Activated naive CD4-positive, alpha-beta T cell treated with anti-CD3 and anti-CD28 coated beads, Interleukin-2, amount 50 U/mL, for 72 hours (primary cell): ENCODE results near the gene MMD. TPM values are rescaled to one million over a fixed set of nuclear protein-coding genes. Genes with fewer than 3 reads are reported as not detected.
"Not testable (repeated sequence)": the region's sequence is repeated elsewhere in the genome, so short reads cannot be mapped to it uniquely, and the experiment has no call there.

Experiments used
- ATAC-seq, 2 donors: fragments of 150-1000 bp; cut with Tn5 transposase; 2 replicates each; pipeline ENCODE4 v1.10.0; 2021; ENCODE audit warnings: mild to moderate bottlenecking in 2 of 2, moderate library complexity in 2 of 2
- DNase-seq, 2 donors: peaks; one replicate each; pipeline ENCODE4 v3.0.0; 2021 to 2022; ENCODE audit warnings: low spot score in 2 of 2
- H3K27ac Mint-ChIP-seq, 2 donors: one replicate each; pipeline ENCODE4 v1.8.0; 2022; ENCODE audit warnings: mild to moderate bottlenecking in 2 of 2, mixed read lengths in 2 of 2
- H3K36me3 Mint-ChIP-seq, 2 donors: one replicate each; pipeline ENCODE4 v1.8.0; 2022; ENCODE audit warnings: mixed read lengths in 2 of 2
- H3K9me3 Mint-ChIP-seq, 2 donors: one replicate each; pipeline ENCODE4 v1.8.0; 2022; ENCODE audit warnings: mixed read lengths in 2 of 2
- total RNA-seq, 2 donors: library from RNA; stranded (reverse); gene quantifications; one replicate each; pipeline ENCODE4 v1.2.3, GENCODE V29; 2022

MMD gene
- total RNA-seq, 2 donors from 2014 or later = 15.7 to 23.7 TPM

DNA sequence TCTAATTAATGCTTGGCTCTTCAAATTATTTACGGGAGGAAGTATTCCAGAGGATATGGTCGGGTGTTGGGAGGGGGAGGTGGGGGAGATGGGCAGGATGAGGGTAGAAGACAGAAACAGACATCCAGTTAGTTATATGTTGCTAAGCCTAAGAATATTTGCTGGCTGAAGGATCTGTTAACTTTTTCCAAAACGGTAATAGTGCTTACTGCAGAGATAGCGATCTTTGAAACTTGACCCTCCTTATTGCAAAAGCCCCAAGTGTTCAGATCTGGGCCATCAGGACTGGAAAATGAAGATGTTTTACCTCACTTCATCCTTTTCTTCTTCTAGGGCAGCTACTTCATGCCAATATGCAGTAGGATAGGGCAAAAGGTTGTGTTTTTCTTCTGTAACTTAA lies 27.0 kb upstream of the MMD start:
- Mint-ChIP-seq H3K9me3 (no peaks in the 10 kb centered on the region), H3K36me3 (no peaks in the 10 kb centered on the region), H3K27ac (no peak overlapping the region)
- no peak for ATAC-seq
- DNase-seq = no peak

DNA sequence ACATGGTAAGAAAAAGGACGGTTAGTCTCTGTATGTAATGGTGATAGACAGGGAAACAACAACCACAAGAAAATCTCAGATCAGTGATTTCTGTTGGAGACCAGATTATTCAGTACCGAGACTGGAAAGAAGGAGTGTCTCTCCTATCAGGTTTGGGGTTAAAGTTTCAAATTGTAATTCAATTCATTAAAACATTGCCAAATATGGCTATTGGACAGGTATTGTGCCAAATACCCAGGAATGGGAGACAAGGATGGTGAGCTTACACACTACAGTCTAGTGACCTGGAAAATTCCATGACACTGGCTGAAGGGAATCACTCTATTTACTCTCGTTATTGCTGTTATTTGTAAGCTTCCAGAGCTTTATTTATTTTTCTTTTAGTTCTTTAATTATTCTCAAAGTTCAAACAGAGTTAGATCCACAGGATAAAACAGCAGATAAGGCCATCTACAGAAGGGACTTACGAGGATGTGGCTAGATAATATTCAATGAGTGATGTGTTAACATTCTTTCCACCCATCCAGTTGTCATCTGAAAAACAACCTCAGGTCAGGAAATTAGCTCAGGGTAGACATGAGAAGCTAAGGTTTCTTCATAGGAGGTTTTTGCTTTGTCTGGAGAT lies 25.1 kb upstream of the MMD start:
- no peak for DNase-seq
- Mint-ChIP-seq H3K9me3 (no peaks in the 10 kb centered on the region), H3K36me3 (no peaks in the 10 kb centered on the region), H3K27ac (no peak overlapping the region)
- ATAC-seq = no peak

DNA sequence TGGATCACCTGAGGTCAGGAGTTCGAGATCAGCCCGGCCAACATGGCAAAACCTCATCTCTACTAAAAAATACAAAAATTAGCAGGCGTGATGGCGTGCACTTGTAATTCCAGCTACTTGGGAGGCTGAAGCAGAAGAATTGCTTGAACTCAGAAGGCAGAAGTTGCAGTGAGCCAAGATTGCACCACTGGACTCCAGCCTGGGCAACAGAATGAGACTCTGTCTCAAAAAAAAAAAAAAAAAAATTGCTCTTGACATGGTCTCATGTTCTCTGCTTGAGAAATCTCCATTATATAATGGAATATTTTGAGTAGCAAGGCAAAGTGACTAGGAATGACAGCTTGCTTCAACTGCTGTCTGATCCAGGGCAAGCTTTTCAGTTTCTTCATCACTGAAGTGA lies 24.4 kb upstream of the MMD start:
- ATAC-seq, H3K27ac Mint-ChIP-seq, H3K36me3 Mint-ChIP-seq, DNase-seq, H3K9me3 Mint-ChIP-seq: not testable (repeated sequence)

DNA sequence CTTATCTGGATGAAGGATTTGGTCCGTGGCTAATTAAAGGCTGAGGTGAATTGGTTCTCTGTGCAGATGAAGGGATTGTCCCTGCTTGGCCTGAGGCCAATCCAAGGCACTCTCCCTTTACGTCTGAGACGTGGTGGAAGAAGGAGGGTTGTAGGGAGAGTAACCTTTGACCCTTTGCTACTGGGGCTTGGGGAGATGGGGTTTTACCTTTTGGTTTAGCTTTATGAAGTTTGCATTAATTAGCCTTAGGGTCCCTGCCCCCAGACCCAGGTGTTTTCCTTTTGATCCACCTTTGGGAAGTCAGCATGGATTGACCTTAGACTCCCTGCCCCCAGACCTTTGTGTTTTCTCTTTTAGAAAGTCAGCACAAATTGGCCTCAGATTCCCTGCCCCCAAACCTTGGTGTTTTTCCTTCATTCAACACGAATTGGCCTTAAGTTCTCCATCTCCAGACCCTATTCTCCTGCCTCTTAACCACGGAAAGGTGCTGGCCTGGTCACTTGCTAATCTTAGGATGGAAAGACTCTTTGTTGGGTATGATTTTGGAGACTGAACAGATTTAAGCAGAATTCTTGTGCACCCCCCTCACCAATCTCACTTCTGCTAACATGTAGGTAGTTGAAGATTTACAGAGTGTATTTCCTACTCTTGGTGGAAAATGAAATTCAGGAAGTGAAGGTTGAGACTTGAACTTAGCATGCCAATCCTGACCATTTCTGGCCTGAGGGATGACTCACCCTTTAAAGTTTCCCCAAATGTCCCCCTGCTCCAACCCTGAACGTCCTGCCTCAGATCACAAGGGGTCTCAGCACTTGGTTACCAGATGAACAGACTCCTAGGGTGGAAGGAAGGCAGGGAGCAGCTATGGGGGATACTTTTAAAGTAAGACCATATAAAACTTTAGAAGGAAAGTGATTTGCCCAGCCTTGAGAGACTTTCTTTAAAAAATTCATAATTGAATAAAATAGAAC lies 23.1 kb upstream of the MMD start:
- no peaks in the 10 kb centered on the region for H3K36me3 Mint-ChIP-seq
- no peaks in the 10 kb centered on the region for H3K9me3 Mint-ChIP-seq
- ATAC-seq (no peak), DNase-seq (no peak)
- H3K27ac Mint-ChIP-seq = no peak overlapping the region

- no peaks in the 10 kb centered on the region for H3K9me3 Mint-ChIP-seq
- no peak overlapping the region for H3K27ac Mint-ChIP-seq
- ATAC-seq = no peak
- DNase-seq = no peak
- H3K36me3 Mint-ChIP-seq = no peaks in the 10 kb centered on the region
These were observed 22.3 kb upstream of the MMD start for GRCh38 chr17:55443904-55444303.

- Mint-ChIP-seq H3K9me3 (no peaks in the 10 kb centered on the region), H3K27ac (no peak overlapping the region), H3K36me3 (no peaks in the 10 kb centered on the region)
- DNase-seq (no peak), ATAC-seq (no peak)
These were observed 21.5 kb upstream of the MMD start for GRCh38 chr17:55442953-55443683.

DNA sequence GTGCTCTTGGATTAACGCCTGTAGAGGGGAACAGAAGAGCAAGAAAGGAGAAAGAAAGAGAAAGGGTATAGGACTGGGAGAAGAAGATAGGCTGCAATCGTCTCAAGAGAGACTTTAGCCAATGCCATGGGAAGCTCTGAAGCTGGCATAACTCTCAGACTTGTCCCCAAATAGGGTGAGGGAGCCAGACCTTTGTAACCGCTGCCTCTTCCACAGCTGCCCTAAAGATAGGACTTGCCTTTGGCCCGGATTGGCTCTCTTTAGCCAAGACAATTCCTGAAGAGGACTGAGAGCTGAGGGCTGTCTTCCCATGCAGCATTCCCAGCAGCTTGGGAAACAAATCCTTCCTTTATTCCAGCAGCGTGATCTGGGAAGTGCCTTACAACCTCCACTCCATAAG lies 20.8 kb upstream of the MMD start:
- no peak for ATAC-seq
- no peak overlapping the region for H3K27ac Mint-ChIP-seq
- H3K9me3 Mint-ChIP-seq = no peaks in the 10 kb centered on the region

DNA sequence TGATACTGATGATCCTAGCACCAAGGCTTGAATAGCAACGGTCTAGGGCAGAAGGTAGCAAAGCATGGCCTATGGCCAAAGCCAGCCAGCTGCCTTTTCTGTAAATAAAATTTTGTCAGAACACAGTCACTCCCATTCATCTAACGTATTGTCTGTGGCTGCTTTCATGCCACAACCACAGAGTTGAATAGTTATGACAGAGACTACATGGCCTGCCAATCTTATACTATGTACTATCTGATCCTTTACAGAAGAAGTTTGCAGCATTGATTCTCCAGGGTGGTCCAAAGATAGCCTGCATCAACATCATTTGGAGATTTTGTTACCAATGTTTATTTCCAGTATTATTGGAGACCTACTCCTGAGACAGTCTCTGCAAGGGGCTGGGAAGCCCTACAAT lies 19.9 kb upstream of the MMD start:
- no peak for DNase-seq
- H3K36me3 Mint-ChIP-seq = no peaks in the 10 kb centered on the region
- H3K9me3 Mint-ChIP-seq = no peaks in the 10 kb centered on the region
- ATAC-seq = peak in 1 of 2 donors; percentile 67
- H3K27ac Mint-ChIP-seq = no peak overlapping the region

More for the DNA sequence above, 20.8 kb upstream of the MMD start:
- no peaks in the 10 kb centered on the region for H3K36me3 Mint-ChIP-seq
- DNase-seq = no peak

- DNase-seq = no peak
- Mint-ChIP-seq H3K36me3 (no peaks in the 10 kb centered on the region), H3K9me3 (no peaks in the 10 kb centered on the region), H3K27ac (no peak overlapping the region)
- no peak for ATAC-seq
These were observed 18.8 kb upstream of the MMD start for GRCh38 chr17:55440391-55440790.

GRCh38 chr17:55437159-55437605 lies 15.5 kb upstream of the MMD start:
- ATAC-seq (no peak), DNase-seq (no peak)
- H3K9me3 Mint-ChIP-seq = no peaks in the 10 kb centered on the region
- H3K36me3 Mint-ChIP-seq = no peaks in the 10 kb centered on the region
- H3K27ac Mint-ChIP-seq = peak overlapping the region in 1 of 2 donors; percentile 62

DNA sequence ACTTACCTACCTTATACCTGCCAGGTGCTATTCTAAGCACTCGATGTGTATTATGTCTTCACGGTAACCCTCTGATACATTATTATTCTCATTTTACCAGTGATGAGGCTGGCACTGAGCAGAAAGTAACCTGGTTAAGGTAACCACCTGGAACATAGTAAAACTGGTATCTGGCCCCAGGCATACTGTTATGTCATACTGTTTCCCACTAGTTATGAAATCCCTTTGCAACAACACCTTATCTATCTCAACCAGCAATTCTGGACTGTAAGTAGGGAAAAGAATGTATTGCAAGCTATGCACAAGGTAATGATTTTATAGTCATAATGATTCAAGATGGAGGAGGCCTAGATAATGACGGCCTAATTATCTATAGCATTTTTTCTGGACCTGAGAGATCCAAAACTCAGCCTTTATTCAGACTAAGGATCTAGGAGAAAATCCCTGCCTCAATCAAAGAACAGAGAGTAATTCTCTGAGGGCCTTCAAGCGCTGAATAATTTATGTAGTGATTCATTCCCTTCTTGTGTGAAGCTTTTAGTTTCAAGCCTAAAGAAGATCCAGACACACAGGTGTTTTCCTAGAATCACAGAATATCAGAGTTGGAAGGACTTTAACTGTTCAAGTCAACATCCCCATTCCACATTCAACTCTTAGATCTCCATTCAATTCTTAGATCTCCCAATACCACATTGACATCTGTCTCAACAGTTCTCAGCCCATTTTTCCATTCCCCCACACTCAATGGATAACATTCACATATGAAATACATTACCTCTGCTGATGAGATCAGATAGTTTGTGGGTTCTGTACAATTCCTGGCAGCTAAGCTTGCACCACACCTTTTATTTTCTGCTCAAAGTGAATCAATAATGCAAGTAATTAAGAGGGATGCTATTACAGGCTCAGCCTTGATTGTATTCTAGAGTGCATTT lies 14.9 kb upstream of the MMD start:
- Mint-ChIP-seq H3K27ac (peak overlapping the region in 1 of 2 donors; percentile 1), H3K36me3 (no peaks in the 10 kb centered on the region), H3K9me3 (no peaks in the 10 kb centered on the region)
- no peak for DNase-seq
- ATAC-seq = peak; percentile 16 to 65

DNA sequence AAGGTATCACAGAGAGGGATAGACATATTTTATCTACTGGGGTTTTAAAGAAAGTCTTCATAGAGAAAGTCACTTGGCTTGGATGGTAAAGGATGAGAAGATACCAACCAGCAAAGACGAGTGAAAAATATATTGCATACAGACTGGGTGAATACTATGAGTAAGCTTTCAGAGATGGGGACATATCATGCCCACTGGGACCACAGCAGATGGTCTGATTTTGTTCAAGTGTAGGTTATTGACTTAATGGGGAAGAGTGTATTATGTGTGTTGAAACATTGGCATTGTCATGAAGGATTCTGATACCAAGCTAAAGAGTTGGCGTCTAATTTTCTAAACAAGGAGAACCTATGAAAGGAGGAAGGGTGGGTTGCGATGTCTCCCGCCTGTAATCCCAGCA lies 13.8 kb upstream of the MMD start:
- H3K27ac Mint-ChIP-seq = peak overlapping the region in 1 of 2 donors; percentile 40
- no peak for DNase-seq
- no peak for ATAC-seq
- no peaks in the 10 kb centered on the region for H3K36me3 Mint-ChIP-seq
- no peaks in the 10 kb centered on the region for H3K9me3 Mint-ChIP-seq

- H3K27ac Mint-ChIP-seq = peak overlapping the region in 1 of 2 donors; percentile 9
- no peaks in the 10 kb centered on the region for H3K36me3 Mint-ChIP-seq
- no peaks in the 10 kb centered on the region for H3K9me3 Mint-ChIP-seq
- peak; percentile 73 to 83 for ATAC-seq
- DNase-seq = peak in 1 of 2 donors; percentile 36
These were observed 13.1 kb upstream of the MMD start for GRCh38 chr17:55434721-55435120.

GRCh38 chr17:55433629-55434422 lies 12.2 kb upstream of the MMD start:
- Mint-ChIP-seq H3K27ac (peak overlapping the region in 1 of 2 donors; percentile 68), H3K36me3 (no peaks in the 10 kb centered on the region), H3K9me3 (no peaks in the 10 kb centered on the region)
- ATAC-seq (no peak), DNase-seq (no peak)

DNA sequence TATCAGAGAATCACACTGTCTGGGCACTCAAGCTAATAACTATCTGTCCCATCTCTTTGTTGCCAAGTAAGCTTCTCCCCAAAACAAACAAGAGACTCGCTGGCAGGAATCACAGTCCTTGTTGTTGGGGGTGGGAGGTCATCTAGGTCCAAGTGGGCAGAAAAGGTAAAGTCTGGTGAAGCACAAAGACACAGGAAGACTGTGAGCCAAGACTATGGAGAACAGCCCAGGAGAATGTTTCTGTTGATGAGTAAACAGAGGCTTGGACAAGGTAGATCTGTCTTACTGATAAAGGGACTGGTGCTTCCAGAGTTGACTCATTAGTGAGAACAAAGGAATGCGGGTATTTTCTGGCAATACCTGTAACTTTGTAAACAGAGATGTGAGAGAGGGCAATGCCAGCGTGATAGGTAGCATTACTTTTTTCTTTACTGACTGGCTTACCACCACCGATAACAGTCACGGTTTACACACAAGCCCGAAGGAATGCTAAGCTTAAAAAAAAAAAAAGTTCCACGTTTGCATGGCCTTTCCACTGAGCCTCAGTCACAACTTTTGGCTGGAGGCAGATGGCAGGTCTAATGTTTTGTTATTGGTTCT lies 11.5 kb upstream of the MMD start:
- no peak overlapping the region for H3K27ac Mint-ChIP-seq
- H3K9me3 Mint-ChIP-seq = no peaks in the 10 kb centered on the region
- peak; percentile 31 to 56 for ATAC-seq
- DNase-seq = no peak
- no peaks in the 10 kb centered on the region for H3K36me3 Mint-ChIP-seq
